ENCODE measurements around the gene BCL11B.

BCL11B gene

DNA sequence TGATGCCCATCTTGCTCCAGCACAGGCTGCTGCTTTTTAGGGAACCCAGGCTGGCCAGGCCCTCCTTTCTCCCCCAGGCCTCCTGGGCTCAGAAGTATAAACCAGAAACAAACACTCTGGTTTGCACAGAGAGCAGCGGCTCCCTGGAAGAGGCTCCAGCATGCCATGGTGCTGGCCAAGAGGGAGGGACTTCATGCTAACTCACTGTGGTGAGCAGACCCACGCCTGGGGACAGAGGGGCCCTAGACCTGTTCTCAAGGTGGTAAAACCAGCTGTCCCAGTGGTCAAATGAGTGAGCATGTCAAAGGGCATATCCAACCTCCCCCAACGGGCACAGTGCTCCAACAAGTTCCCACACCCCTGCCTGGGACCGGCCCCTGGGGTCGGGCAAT is 15.5 kb downstream of the BCL11B start:
- no peak for DNase-seq

- no peak for DNase-seq
These were observed 16.1 kb downstream of the BCL11B start for GRCh38 chr14:99255621-99256482.

DNA sequence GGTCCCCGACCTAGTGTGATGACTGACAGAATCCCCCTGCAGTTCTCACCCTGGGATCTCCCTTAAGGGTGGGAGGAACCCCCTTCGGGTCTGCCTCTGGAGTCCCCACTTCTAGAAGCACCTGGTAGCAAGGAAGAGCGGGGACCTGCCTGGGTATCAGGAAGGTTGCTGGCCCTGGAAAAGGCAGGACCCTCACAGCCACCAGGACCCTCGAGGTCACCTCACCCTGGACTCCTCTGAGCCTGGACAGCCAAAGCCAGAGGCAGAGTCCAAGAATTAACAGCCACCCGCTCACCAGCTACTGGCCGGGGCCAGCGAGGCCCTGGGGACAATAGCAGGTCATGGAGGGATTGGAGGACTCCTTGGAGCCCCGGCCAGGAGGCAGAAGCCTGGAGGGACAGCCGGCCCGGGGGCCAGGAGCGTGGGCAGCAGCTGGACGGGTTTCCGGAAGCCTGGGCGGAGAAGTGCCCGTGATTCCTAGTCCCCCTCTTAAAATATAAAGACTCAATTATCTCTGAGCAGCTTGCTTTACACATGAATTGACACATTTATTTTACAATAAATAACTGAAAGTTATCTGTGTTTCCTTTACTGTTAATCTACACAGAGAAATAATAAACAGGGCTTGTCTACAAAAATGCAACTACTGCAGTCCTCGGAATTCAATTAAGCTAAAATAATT is 17.5 kb downstream of the BCL11B start:
- DNase-seq: no peak

- DNase-seq: no peak
These were observed 18.1 kb downstream of the BCL11B start for GRCh38 chr14:99253890-99254289.

GRCh38 chr14:99252940-99253868 is 18.8 kb downstream of the BCL11B start:
- DNase-seq: peak in 2 of 56 donors; percentile 42 to 54

DNA sequence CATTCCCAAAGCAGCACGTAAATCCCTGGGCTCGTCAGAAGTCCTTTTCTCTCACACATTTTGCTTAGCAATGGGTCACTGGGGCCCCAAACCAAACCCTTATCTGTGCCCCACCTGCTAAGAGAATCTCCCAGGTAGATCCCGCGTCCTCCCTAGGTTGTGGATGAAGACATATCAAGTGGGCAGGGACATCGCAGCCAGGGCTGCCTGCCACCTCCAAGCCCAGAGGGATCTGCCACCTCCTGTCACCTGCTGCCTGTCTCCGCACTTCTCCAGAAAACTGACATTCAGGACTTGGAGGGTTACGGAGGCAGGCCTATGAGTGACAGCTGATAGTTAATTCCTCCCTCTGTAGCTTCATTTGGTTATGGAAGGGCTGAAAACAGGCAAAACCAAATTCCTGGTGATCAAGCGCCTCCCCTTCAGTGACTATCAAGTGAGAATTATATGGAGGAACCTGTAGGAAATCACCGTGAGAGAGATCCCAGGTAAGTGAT is 19.5 kb downstream of the BCL11B start:
- peak in 1 of 56 donors; percentile 35 for DNase-seq

- DNase-seq: no peak
These were observed 20.3 kb downstream of the BCL11B start for GRCh38 chr14:99251721-99252120.

DNA sequence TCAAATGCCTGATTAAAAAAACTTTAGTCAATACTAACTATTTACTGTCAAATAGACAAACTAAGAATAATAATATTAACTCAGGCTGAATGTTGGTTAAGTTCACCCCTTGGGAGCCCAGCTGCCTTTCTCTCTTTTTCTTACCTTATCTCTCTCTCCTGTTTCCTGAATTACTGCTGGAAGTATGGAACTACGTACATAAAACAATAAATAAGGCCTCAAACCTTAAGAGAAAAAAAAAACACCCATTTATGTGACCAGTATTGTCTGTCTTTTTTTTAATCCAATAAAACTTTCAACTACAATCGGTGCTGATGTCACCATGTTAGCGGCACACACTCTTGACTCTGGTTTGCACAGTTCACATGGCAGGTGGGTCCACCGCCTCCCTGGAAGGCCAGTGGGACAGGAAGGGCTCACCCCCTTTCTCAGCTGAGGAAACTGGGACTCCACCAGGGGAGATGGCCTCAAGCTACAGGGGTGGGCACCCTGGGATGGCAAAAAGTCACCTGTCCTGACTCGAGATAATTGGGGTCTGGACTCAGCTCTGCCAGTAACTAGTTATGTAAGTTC is 21.3 kb downstream of the BCL11B start:
- DNase-seq: no peak

- DNase-seq: no peak
These were observed 22.6 kb downstream of the BCL11B start for GRCh38 chr14:99249389-99249788.

DNA sequence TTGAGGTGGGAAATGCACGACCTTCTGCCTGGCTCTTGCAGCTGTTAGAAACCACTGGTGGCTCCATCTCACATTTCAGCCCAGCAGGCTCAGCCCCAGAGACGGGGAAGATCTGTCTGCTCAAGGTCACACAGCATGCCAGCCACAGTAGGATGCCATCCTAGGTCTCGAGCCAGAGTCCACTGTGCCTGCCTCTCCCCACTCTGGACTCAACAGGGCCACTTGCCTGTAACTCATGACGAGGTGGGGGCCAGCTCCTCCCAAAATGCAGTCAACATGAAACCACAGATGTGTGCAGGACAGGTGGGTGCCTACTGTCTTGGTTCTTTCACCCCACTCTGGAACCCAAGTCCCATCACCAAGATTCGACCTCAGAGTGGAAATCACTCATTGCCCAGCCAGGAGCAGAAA is 23.2 kb downstream of the BCL11B start:
- no peak for DNase-seq

GRCh38 chr14:99247772-99248171 is 24.2 kb downstream of the BCL11B start:
- DNase-seq: no peak

DNA sequence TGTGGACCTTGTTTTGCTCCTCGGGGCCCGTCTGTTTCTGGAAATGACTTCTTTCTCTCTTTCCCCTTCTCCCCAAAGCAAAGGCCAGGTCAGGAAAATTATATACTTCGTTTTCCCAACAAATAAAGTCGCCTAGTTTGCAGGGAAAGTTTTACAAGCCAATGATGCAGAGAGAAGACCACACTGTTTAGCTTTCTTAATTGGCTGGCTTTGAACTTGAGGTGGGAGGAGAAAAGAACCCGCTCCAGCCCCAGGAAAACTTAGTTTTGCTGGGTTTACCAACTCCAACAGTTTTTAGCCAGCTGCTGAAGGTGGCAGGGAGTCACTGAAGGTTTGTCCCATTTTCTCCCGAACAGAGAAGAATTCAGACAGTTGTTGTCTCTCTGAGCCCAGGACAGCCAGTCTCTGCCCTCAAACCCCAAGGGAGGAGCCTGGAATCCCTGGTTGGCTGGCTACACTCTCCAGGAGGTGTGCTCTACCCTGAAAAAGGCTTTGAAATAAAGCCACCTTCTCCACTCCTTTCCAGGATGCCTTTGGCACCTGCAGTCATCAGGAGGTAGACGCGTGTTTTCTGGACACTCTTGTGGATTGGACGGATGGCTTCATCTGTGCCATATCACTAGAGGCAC is 24.8 kb downstream of the BCL11B start:
- no peak for DNase-seq

DNA sequence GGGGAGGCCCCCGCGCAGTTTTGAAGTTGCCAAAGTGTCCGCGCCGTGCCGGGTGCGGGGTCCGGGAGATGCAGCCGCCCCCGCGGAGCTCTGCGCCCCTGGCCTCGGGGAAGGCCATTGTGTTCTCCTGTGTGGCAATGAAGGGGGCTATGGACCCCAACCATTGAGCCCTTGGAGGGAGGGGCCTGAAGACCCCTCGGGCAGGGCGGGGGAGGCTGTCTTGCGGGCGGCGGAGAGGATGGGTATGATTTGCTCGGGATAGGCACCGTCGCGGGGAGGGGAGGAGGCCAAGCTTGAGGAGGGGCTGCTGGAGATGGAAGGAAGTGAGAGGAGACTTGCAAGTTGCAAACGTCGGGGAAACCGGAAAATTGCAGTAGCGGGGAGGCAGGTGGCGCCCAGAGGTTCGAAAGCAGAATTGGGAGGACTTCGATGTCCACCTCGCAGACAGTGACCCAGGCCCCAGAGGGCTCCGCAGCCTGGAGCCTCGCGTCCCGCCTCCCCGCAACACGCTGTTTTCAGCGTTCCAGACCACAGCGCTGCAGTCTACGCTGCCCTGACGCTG is 25.4 kb downstream of the BCL11B start:
- DNase-seq: no peak

DNA sequence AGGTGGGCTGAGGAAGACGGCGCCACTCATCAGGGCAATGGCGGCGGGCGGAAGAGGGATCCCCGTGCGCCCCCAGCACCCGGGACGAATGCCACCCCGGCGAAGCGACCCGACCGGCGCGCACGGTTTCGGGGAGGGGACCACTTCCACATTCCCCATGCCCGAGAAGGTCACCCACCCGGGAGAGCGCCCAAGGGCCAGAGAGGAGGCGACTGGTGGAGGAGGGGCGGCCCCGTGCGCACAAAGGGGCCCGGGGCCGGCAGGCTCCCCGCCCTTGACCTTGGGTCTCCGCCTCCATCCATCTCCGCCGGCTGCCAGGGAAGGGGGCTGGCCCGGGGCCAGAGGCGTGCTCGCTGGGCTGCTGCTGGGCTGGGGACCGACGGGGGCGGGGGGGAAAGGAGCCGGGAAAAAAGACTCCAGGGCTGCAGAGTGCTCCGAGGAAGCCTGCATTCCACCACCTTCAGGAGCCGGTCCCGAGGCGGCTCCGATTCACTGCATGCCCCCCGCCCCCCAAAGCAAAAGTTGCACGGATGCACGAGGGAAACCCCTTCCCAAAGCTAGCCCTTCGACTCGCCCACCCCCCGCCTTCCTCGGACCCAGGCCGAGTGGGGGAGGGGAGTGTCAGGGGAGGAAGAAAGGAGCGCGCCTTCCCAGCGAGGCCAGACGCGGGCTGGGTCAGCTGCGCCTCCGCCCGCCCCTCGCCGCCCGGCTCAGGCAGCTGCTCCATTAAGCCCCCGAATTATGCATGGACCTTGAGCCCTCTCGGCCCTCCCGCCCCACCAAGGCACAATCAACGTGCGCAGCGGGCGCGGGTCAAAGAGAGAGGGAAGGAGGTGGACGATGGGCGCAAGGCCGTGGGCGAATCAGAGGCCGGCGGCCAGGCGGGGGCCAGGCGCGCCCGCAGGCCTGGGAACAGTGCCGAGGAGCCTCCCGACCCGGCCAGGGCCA is 26.2 kb downstream of the BCL11B start:
- peak in 1 of 56 donors; percentile 64 for DNase-seq

GRCh38 chr14:99244941-99245563 is 26.9 kb downstream of the BCL11B start:
- DNase-seq: no peak

DNA sequence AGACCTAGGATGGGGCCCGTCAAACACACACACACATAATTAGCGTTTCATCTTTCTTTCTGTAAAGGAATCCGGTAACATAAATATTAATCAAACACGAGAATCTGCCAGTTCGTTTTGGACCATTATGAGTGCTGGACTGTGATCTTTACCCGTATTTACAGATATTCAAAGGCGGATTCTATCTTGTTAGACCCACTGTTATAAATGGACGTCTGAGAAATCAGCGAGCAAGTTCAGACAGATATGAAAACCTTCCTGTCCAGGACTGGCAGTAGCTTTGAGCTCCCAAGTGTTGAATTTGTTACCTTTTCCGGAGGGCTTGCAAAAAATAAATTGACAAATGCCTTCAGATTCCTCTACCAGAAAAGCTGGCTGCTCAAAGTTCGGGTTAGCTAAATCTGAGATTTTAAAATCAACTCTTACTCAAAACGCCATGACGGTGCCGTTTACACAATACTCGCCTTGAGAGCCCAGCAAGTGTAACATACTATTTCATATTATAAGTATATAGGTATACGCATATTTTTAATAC is 27.6 kb downstream of the BCL11B start:
- no peak for DNase-seq

- DNase-seq: no peak
These were observed 28.9 kb downstream of the BCL11B start for GRCh38 chr14:99242816-99243721.
